Cardiac septum (tissue), 1 donor: ENCODE data around the gene SQOR. TPM values are rescaled to one million over a fixed set of nuclear protein-coding genes. Genes with fewer than 3 reads are reported as not detected.

ENCODE experiments used
- total RNA-seq: library from RNA; stranded (reverse); fragmentation: NEBNext Ultra II Directional; extraction: Animal tissue kit (Norgen Biotek cat#: 25700); gene quantifications from one replicate; pipeline ENCODE4 v1.2.1, GENCODE V29; 2021
- donor health status: DM: no; HTN: no; CAD: no.

SQOR gene
- total RNA-seq, 1 donor from 2014 or later, result 12.3 TPM

Other genes with a start within 250 kb of the SQOR start
- gene SLC30A4, start 112.3 kb upstream of the SQOR start, total RNA-seq, result 3.3 TPM
- 29.1 TPM for gene BLOC1S6, start 47.6 kb upstream of the SQOR start, total RNA-seq